ENCODE results near the gene HNRNPUL1. TPM values are rescaled to one million over a fixed set of nuclear protein-coding genes. Genes with fewer than 3 reads are reported as not detected.

The HNRNPUL1 gene
- total and polyA plus RNA-seq, 10 of the 15 experiments (the other 5 are each of a cell fraction or from before 2014, with no cell fraction given) = 11.1 to 276 (median 117) TPM

GRCh38 chr19:41332468-41332867 is 68.3 kb downstream of the HNRNPUL1 start:
- TF ChIP-seq HSF1 (IDR thresholded peaks at IDR 0.05; ENCODE audit: low read depth, low read length) = no peak
- no peak for TF ChIP-seq MEF2A (IDR thresholded peaks at IDR 0.05; ENCODE audit: insufficient read depth, low read depth, low read length)
- TF ChIP-seq CREB1 (IDR thresholded peaks at IDR 0.05; ENCODE audit: low read depth) = no peak
- no peak for TF ChIP-seq SMAD5 (IDR thresholded peaks at IDR 0.05; ENCODE audit: low read depth)
- no peak for TF ChIP-seq BCL3 (IDR thresholded peaks at IDR 0.05; ENCODE audit: borderline replicate concordance, insufficient read depth, low read depth, low read length, poor library complexity, severe bottlenecking)
- no peak for TF ChIP-seq SUPT20H (IDR thresholded peaks at IDR 0.05; ENCODE audit: borderline replicate concordance, control insufficient read depth, low read depth, low read length)
- TF ChIP-seq ZNF622 (IDR thresholded peaks at IDR 0.05) = no peak
- no peak for TF ChIP-seq BCLAF1 (IDR thresholded peaks at IDR 0.05)
- TF ChIP-seq HDAC2 (IDR thresholded peaks at IDR 0.05) = no peak
- no peak for TF ChIP-seq LARP7 (IDR thresholded peaks at IDR 0.05)
- TF ChIP-seq, protein P1, sequence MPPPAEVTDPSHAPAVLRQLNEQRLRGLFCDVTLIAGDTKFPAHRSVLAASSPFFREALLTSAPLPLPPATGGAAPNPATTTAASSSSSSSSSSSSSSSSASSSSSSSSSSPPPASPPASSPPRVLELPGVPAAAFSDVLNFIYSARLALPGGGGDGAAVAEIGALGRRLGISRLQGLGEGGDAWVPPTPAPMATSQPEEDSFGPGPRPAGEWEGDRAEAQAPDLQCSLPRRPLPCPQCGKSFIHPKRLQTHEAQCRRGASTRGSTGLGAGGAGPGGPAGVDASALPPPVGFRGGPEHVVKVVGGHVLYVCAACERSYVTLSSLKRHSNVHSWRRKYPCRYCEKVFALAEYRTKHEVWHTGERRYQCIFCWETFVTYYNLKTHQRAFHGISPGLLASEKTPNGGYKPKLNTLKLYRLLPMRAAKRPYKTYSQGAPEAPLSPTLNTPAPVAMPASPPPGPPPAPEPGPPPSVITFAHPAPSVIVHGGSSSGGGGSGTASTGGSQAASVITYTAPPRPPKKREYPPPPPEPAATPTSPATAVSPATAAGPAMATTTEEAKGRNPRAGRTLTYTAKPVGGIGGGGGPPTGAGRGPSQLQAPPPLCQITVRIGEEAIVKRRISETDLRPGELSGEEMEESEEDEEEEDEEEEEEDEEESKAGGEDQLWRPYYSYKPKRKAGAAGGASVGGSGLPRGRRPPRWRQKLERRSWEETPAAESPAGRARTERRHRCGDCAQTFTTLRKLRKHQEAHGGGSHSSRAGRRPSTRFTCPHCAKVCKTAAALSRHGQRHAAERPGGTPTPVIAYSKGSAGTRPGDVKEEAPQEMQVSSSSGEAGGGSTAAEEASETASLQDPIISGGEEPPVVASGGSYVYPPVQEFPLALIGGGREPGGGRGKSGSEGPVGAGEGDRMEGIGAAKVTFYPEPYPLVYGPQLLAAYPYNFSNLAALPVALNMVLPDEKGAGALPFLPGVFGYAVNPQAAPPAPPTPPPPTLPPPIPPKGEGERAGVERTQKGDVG (CRISPR knock-in tag; IDR thresholded peaks at IDR 0.05) = no peak
- TF ChIP-seq CBX3 (IDR thresholded peaks at IDR 0.05; ENCODE audit: borderline replicate concordance, low read depth) = no peak
- no peak for TF ChIP-seq EGR1 (IDR thresholded peaks at IDR 0.05; ENCODE audit: borderline replicate concordance in 1 of 2, low read depth in 2 of 2, low read length in 2 of 2)
- 99% methylated on average over 5 of the region's 5 CpGs for WGBS (ENCODE audit: insufficient coverage, insufficient replicate concordance, low lambda C conversion rate, missing lambda C conversion rate)

More at GRCh38 chr19:41332468-41332867, 68.3 kb downstream of the HNRNPUL1 start:
- ATAC-seq (no peak), DNase-seq (ENCODE audit: low read depth, low spot score) (no peak), FAIRE-seq (no peak)
- peaks cover 29% of the 10 kb centered on the region for H3K4me1 ChIP-seq (ENCODE audit: control insufficient read depth, insufficient read depth, low read length)
- ChIA-PET SMC1A (ENCODE audit: uncharacterized antibody, unreplicated experiment) (no interaction called here), RAD21 (ENCODE audit: unreplicated experiment) (no interaction called here), CTCF (no interaction called here), POLR2A (no interaction called here)
- no peaks in the 10 kb centered on the region for H3K9me3 ChIP-seq (replicated peaks; ENCODE audit: control insufficient read depth, insufficient read depth, low read length)
- in situ Hi-C loops (cut with MboI) (no loop called here), intact Hi-C loops (cut with micrococcal nuclease; ENCODE audit: unreplicated experiment) (no loop called here)
- H3K27me3 ChIP-seq (replicated peaks in 1 of 2; ENCODE audit: control insufficient read depth in 2 of 2, insufficient read depth in 2 of 2, low read length in 1 of 2) = no peaks in the 10 kb centered on the region
- H3K9ac ChIP-seq (ENCODE audit: control insufficient read depth, insufficient read depth, low read length) = no peak overlapping the region
- no peak overlapping the region for H2AFZ ChIP-seq (ENCODE audit: control insufficient read depth, low read depth, low read length)
- BruUV-seq (replicated peaks) = no TSS peak
- no peak overlapping the region for H3K27ac ChIP-seq (ENCODE audit: control insufficient read depth, insufficient read depth)
- H3K36me3 ChIP-seq (ENCODE audit: control insufficient read depth in 2 of 2, insufficient read depth in 2 of 2, low read length in 1 of 2) = peaks cover 16 to 20% of the 10 kb centered on the region in 2 experiments
- H3K4me2 ChIP-seq (ENCODE audit: control insufficient read depth, insufficient read depth) = no peak overlapping the region
- H4K20me1 ChIP-seq (ENCODE audit: control insufficient read depth, insufficient read depth) = no peaks in the 10 kb centered on the region
- H3K4me3 ChIP-seq = no peak overlapping the region
- peaks cover 4% of the 10 kb centered on the region for H3K79me2 ChIP-seq (ENCODE audit: control insufficient read depth, insufficient read depth, low read length)
